ENCODE results near the gene C6orf89.
"Not testable (repeated sequence)": the region's sequence is repeated elsewhere in the genome, so short reads cannot be mapped to it uniquely, and the experiment has no call there.

DNA sequence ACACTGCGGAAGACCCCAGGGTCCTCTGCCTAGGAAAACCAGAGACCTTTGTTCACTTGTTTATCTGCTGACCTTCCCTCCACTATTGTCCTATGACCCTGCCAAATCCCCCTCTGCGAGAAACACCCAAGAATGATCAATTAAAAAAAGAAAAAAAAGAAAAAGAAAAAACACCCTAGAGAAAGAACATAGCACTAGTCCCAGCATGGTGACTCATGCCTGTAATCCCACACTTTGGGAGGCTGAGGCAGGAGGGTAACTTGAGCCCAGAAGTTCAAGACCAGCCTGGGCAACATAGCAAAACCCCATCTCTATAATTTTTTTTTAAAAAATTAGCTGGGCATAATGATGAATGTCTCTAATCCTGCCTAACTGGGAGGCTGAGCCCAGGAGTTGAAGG lies 56.6 kb downstream of the C6orf89 start:
- TF ChIP-seq, protein P1, sequence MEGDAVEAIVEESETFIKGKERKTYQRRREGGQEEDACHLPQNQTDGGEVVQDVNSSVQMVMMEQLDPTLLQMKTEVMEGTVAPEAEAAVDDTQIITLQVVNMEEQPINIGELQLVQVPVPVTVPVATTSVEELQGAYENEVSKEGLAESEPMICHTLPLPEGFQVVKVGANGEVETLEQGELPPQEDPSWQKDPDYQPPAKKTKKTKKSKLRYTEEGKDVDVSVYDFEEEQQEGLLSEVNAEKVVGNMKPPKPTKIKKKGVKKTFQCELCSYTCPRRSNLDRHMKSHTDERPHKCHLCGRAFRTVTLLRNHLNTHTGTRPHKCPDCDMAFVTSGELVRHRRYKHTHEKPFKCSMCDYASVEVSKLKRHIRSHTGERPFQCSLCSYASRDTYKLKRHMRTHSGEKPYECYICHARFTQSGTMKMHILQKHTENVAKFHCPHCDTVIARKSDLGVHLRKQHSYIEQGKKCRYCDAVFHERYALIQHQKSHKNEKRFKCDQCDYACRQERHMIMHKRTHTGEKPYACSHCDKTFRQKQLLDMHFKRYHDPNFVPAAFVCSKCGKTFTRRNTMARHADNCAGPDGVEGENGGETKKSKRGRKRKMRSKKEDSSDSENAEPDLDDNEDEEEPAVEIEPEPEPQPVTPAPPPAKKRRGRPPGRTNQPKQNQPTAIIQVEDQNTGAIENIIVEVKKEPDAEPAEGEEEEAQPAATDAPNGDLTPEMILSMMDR (IDR thresholded peaks at IDR 0.05; ENCODE audit: low read length): not testable (repeated sequence)
- TF ChIP-seq EZH2phosphoT487 (IDR thresholded peaks at IDR 0.05; ENCODE audit: low read length); EZH2 (optimal IDR thresholded peaks at IDR 0.05; ENCODE audit: low read depth, low read length): not testable (repeated sequence)
